CD4-positive, alpha-beta T cell treated with Interleukin-15 for 1 hour (primary cell): ENCODE results near the gene POU6F1.
A peak's percentile ranks its signal among the peaks of the same experiment; 100 is the strongest.

Experiments
- DNase-seq: peaks from one replicate; pipeline ENCODE4 v3.0.0-alpha.2; 2020

Gene POU6F1

GRCh38 chr12:51197736-51198567, 19.9 kb downstream of the POU6F1 start:
- no peak for DNase-seq

GRCh38 chr12:51196547-51196946, 21.3 kb downstream of the POU6F1 start:
- no peak for DNase-seq

- DNase-seq, result no peak
Observed at GRCh38 chr12:51195841-51196240, 22.0 kb downstream of the POU6F1 start.

GRCh38 chr12:51192284-51192671, 25.6 kb downstream of the POU6F1 start:
- no peak for DNase-seq

GRCh38 chr12:51191516-51192283, 26.2 kb downstream of the POU6F1 start:
- no peak for DNase-seq

- no peak for DNase-seq
Observed at GRCh38 chr12:51190820-51191219, 27.0 kb downstream of the POU6F1 start.

- DNase-seq, result no peak
Observed at GRCh38 chr12:51189790-51190355, 28.0 kb downstream of the POU6F1 start.

GRCh38 chr12:51188359-51189051, 29.4 kb downstream of the POU6F1 start:
- DNase-seq, result no peak

GRCh38 chr12:51187370-51187987, 30.4 kb downstream of the POU6F1 start:
- DNase-seq, result no peak

- no peak for DNase-seq
Observed at GRCh38 chr12:51186465-51187085, 31.3 kb downstream of the POU6F1 start.

GRCh38 chr12:51185171-51185717, 32.6 kb downstream of the POU6F1 start:
- no peak for DNase-seq

GRCh38 chr12:51183816-51184215, 34.0 kb downstream of the POU6F1 start:
- DNase-seq, result no peak

GRCh38 chr12:51183349-51183748, 34.5 kb downstream of the POU6F1 start:
- no peak for DNase-seq

- DNase-seq, result no peak
Observed at GRCh38 chr12:51181558-51181957, 36.3 kb downstream of the POU6F1 start.

GRCh38 chr12:51177897-51178296, 40.0 kb downstream of the POU6F1 start:
- DNase-seq, result no peak

GRCh38 chr12:51174501-51174900, 43.4 kb downstream of the POU6F1 start:
- no peak for DNase-seq

- peak; percentile 95 for DNase-seq
Observed at GRCh38 chr12:51172515-51173431, 45.1 kb downstream of the POU6F1 start, which contains the start of gene TFCP2. Gene TFCP2, minus strand, starts transcription at chr12:51173135. Its CDS starts 713 bp downstream, at chr12:51172422.

- no peak for DNase-seq
Observed at GRCh38 chr12:51171884-51172514, 45.9 kb downstream of the POU6F1 start.

- no peak for DNase-seq
Observed at GRCh38 chr12:51163795-51164194, 54.1 kb downstream of the POU6F1 start.

- no peak for DNase-seq
Observed at GRCh38 chr12:51162217-51162616, 55.6 kb downstream of the POU6F1 start.
